GM12892 (cell line): ENCODE data around the gene B3GNT9.

Source experiments
- POLR2A ChIP-seq: IDR thresholded peaks from 2 replicates; pipeline ENCODE4 v1.6.1; 2011; ENCODE audit warnings: low read depth, low read length, control low read depth
- POLR2AphosphoS5 ChIP-seq: IDR thresholded peaks from 2 replicates; pipeline ENCODE4 v1.6.1; 2011; ENCODE audit warnings: low read depth, low read length, control low read depth

DNA sequence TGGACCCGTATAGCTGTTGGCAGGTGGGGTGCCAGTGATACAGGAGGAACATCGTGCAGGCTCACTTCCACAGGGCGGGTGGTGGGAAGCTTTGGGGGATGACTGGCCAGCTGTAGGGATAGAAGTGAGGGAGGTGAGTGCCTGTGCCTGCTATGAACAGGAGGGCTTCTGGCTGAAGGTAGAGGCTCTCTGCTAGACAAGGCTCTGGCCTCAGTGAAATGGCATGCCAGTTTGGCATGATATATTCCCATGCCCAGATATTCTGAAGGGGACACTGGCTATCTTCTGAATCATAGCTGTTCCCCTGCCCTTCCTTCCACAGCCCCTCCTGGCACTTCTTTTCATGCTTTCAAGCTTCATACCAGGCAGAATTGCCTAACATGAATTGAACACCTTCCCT, 21.9 kb downstream of the B3GNT9 start:
- TF ChIP-seq POLR2A (no peak), POLR2AphosphoS5 (no peak)
